GM18873 (cell line): ENCODE results near the gene EGFL7.

Experiments used
- ATAC-seq: cut with Tn5 transposase; IDR thresholded peaks from one replicate; pipeline ENCODE4 v1.9.1; 2021; ENCODE audit warnings: mild to moderate bottlenecking, moderate library complexity, moderate number of reproducible peaks; ENCODE audit not compliant: unreplicated experiment, low FRiP score

Gene EGFL7

GRCh38 chr9:136643596-136644342 lies 18.9 kb upstream of the EGFL7 start:
- no peak for ATAC-seq

GRCh38 chr9:136644343-136644592 lies 18.4 kb upstream of the EGFL7 start:
- ATAC-seq, result no peak

- no peak for ATAC-seq
These were observed 17.9 kb upstream of the EGFL7 start for GRCh38 chr9:136644593-136645351.

GRCh38 chr9:136645352-136645902 lies 17.3 kb upstream of the EGFL7 start:
- ATAC-seq, result no peak

GRCh38 chr9:136645903-136646754 lies 16.6 kb upstream of the EGFL7 start:
- no peak for ATAC-seq

GRCh38 chr9:136646827-136647711 lies 15.6 kb upstream of the EGFL7 start:
- ATAC-seq, result no peak

GRCh38 chr9:136648751-136649150 lies 14.0 kb upstream of the EGFL7 start:
- ATAC-seq, result no peak

GRCh38 chr9:136650021-136650420 lies 12.7 kb upstream of the EGFL7 start:
- no peak for ATAC-seq

GRCh38 chr9:136650648-136651047 lies 12.1 kb upstream of the EGFL7 start:
- no peak for ATAC-seq

- no peak for ATAC-seq
These were observed 10.9 kb upstream of the EGFL7 start for GRCh38 chr9:136651860-136652259.

- no peak for ATAC-seq
These were observed 9.2 kb upstream of the EGFL7 start for GRCh38 chr9:136653323-136654079.

- no peak for ATAC-seq
These were observed 7.7 kb upstream of the EGFL7 start for GRCh38 chr9:136654820-136655535.

GRCh38 chr9:136655536-136656182 lies 7.1 kb upstream of the EGFL7 start:
- ATAC-seq, result no peak

- ATAC-seq, result no peak
These were observed 6.5 kb upstream of the EGFL7 start for GRCh38 chr9:136656183-136656738.

GRCh38 chr9:136656795-136657611 lies 5.7 kb upstream of the EGFL7 start:
- no peak for ATAC-seq

- ATAC-seq, result no peak
These were observed 4.5 kb upstream of the EGFL7 start for GRCh38 chr9:136657974-136658848.
